Heart left ventricle (tissue), 16 donors: Measurements from ENCODE around the gene P2RX1. TPM values are rescaled to one million over a fixed set of nuclear protein-coding genes. Genes with fewer than 3 reads are reported as not detected.

Experiments
- ATAC-seq, 4 donors: fragments of 200-7000 bp; cut with Tn5 transposase; one replicate each; pipeline ENCODE4 v1.9.1; 2020 to 2022; ENCODE audit warnings: moderate library complexity in 4 of 4, mild to moderate bottlenecking in 3 of 4, moderate number of reproducible peaks in 1 of 4
- DNase-seq, 5 donors: peaks; one replicate each; pipeline ENCODE4 v3.0.0-alpha.2; 2020
- H3K27ac ChIP-seq, 12 donors: fragments of 200-600 bp; sonication (generic) in 4 of 12; one replicate each; pipeline versions ENCODE4 v1.5.0 to v1.8.0; 2016 to 2022; ENCODE audit warnings: mild to moderate bottlenecking in 2 of 12
- H3K27me3 ChIP-seq, 9 donors: fragments of 200-600 bp; sonication (generic) in 2 of 9; one replicate each; pipeline versions ENCODE4 v1.5.1 to v1.8.0; 2016 to 2022; ENCODE audit warnings: mild to moderate bottlenecking in 3 of 9
- H3K36me3 ChIP-seq, 9 donors: fragments of 200-600 bp; sonication (generic) in 2 of 9; one replicate each; pipeline versions ENCODE4 v1.5.0 to v1.8.0; 2018 to 2022; ENCODE audit warnings: mild to moderate bottlenecking in 2 of 9
- H3K4me1 ChIP-seq, 12 donors: fragments of 200-600 bp; sonication (generic) in 4 of 12; one replicate each; pipeline versions ENCODE4 v1.5.0 to v1.8.0; 2016 to 2022; ENCODE audit warnings: mild to moderate bottlenecking in 3 of 12
- H3K4me3 ChIP-seq, 12 donors: fragments of 200-600 bp; sonication (generic) in 4 of 12; one replicate each; pipeline versions ENCODE4 v1.5.0 to v1.8.0; 2017 to 2022; ENCODE audit warnings: mild to moderate bottlenecking in 9 of 12, moderate library complexity in 4 of 12
- H3K9me3 ChIP-seq, 12 donors: fragments of 200-600 bp; sonication (generic) in 4 of 12; one replicate each; pipeline versions ENCODE4 v1.5.0 to v1.8.0; 2016 to 2022; ENCODE audit warnings: mild to moderate bottlenecking in 1 of 12
- POLR2A ChIP-seq, 2 donors: fragments of 450-650 bp; IDR thresholded peaks; one replicate each; pipeline ENCODE4 v1.6.1; 2017; ENCODE audit warnings: antibody characterized with exemption in 2 of 2, mild to moderate bottlenecking in 2 of 2, moderate library complexity in 2 of 2
- WGBS, 4 donors: extraction: QIAGEN DNeasy Blood & Tissue Kit in 2 of 4; methylation state at CpG; one replicate each; pipeline versions ENCODE4 v1.1.5 to v1.1.7; 2013 to 2018; 5-methylcytosine and 5-hydroxymethylcytosine counted together
- intact Hi-C, 10 donors: fragments of 100-400 bp; cut with DNase I; formaldehyde crosslinking; loops; one replicate each; pipeline versions ENCODE4 v1.11.1 to v1.14.2; 2022
- polyA plus RNA-seq, 2 donors: library from polyadenylated mRNA; stranded (reverse); fragments of 200-250 nt; gene quantifications; one replicate each; pipeline ENCODE4 v1.2.3, GENCODE V29; 2013
- total RNA-seq, 9 donors: library from RNA; depleted of rRNA in 2 of 9; stranded (reverse); fragments of >200 nt in 2 of 9; fragmentation: NEBNext Ultra II Directional in 3 of 9; extraction: Animal tissue kit (Norgen Biotek cat#: 25700) in 3 of 9; gene quantifications; one replicate each; pipeline versions ENCODE4 v1.1.0 to v1.2.4, GENCODE V29; 2016 to 2023
- TF ChIP-seq, protein P1 (sequence below), 12 donors: fragments of 200-600 bp; sonication (generic) in 4 of 12; IDR thresholded peaks; one replicate each; pipeline versions ENCODE4 v1.5.0 to v1.8.0; 2018 to 2022; ENCODE audit warnings: antibody characterized with exemption in 12 of 12, mild to moderate bottlenecking in 5 of 12
- donor health status: ischemic (EF 13 %, LVEDD 7.1; RV severe dilation, severe dysfunction).
- donor health status: healthy with polysubstance abuse.
- donor health status: DM: no; HTN: yes; CAD: no.
- donor health status: DM: no; HTN: no; CAD: no.
- donor health status: ischemic (EF 25% LVEDD 6.9; RV normal size, moderate dysfunction).
- donor health status: ischemic (EF 25% LVEDD 5.7; RV mildly dilated, moderate dysfunction).
- donor health status: healthy.
- donor health status: DM: yes; HTN: yes; CAD: no.
- donor health status: ischemic (EF 35%, LVEDD 5.7; RV mildly dilated, moderate dysfunction).
- donor health status: nonischemic (EF 11% LVEDD 7.7; RV severe dilation, severe dysfunction).
- donor health status: DM: yes; HTN: yes; CAD: no.
- donor health status: PGD.
- donor health status: ischemic (EF 29% LVEDD 5.4; RV normal size, mild dysfunction).
- donor health status: nonischemic (EF 23%, LVEDD 6.1; RV moderate dilation, normal function).

Gene P2RX1
- total and polyA plus RNA-seq, 11 donors: 0.19 to 5.5 (median 0.52) TPM

DNA sequence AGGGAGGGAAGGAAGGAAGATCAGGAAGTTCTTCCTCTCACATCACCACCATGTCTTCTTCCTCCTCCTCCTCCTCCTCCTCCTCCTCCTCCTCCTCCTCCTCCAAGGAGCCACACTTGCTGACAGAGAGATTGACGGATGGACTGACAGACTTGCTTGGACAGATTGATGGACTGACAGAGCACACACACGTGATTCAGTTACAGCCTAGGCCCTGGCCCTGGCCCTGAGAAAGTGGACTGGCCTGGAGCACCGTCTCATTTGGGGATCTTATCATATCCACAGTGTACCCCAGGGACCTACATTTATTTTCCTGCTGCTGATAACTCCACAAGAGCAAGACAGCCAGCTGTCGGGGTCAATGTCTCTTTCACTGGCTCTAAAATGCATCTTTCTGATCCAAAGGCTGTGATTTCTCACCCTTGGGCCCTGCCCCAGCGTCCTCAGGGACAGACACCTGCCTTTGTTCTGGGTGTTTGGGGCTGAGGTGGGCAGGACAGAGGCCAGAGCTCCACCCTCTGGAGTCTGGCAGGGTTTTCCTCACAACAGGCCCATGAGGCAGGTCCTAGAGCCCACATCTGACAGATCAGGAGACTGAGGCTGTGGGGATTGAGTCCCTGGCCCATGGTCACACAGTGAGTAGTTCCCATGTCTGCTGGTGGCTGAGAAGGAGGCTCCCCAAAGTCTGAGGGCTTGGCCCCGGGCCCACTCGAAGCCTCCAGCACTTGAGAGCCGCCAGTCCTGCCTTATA is 2.3 kb upstream of the P2RX1 start:
- Histone ChIP-seq H3K9me3 (no peaks in the 10 kb centered on the region), H3K27ac (peak overlapping the region in 11 of 12 donors; percentile 26 to 71 (median 54)), H3K4me3 (no peak overlapping the region), H3K4me1 (peaks cover 3 to 41% (median 33%) of the 10 kb centered on the region in 12 donors), H3K36me3 (no peaks in the 10 kb centered on the region), H3K27me3 (no peaks in the 10 kb centered on the region)
- peak; percentile 1 to 44 (median 32) for ATAC-seq
- 41 to 60% (median 55%) methylated on average over 5 to 8 of the region's 8 CpGs for WGBS, 4 donors
- DNase-seq: peak in 3 of 5 donors; percentile 48 to 72 (median 50)
- intact Hi-C loops: loop anchor here in 5 of 10 donors (5.0 to 10.0 kb wide), 4 partner anchors 84 to 184 kb away; no protein-coding TSS in a partner anchor
- TF ChIP-seq, protein P1, sequence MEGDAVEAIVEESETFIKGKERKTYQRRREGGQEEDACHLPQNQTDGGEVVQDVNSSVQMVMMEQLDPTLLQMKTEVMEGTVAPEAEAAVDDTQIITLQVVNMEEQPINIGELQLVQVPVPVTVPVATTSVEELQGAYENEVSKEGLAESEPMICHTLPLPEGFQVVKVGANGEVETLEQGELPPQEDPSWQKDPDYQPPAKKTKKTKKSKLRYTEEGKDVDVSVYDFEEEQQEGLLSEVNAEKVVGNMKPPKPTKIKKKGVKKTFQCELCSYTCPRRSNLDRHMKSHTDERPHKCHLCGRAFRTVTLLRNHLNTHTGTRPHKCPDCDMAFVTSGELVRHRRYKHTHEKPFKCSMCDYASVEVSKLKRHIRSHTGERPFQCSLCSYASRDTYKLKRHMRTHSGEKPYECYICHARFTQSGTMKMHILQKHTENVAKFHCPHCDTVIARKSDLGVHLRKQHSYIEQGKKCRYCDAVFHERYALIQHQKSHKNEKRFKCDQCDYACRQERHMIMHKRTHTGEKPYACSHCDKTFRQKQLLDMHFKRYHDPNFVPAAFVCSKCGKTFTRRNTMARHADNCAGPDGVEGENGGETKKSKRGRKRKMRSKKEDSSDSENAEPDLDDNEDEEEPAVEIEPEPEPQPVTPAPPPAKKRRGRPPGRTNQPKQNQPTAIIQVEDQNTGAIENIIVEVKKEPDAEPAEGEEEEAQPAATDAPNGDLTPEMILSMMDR (IDR thresholded peaks at IDR 0.05): no peak
- TF ChIP-seq POLR2A (IDR thresholded peaks at IDR 0.05): no peak

DNA sequence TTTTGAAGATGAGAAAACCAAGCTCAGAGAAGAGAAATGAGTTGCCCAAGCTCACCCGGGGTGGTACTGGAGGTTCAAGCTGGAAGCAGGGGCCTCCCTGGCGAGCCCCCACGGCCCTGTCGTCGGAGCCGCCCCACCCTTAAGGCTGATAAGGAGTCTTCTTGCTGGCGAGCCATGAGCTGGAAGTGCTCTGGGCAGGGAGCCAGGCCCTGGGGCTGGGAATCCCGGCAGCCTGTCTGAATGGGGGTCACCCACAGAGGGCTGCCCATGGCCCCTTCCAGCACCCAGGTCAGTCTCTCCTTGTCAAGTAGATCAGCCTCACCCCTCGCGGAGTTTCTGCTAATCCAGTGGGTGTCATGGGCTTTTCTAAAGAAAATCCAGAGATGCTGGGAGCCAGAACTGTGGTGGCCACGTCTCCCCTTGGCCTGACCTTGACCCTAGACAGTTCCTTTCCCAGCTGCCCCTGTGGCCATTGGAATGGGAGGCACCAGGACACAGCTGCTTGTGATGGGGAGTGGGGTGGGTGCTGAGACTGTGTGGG is 1.2 kb upstream of the P2RX1 start:
- intact Hi-C loops: loop anchor here in 5 of 10 donors (5.0 to 10.0 kb wide), 4 partner anchors 85 to 183 kb away; no protein-coding TSS in a partner anchor

DNA sequence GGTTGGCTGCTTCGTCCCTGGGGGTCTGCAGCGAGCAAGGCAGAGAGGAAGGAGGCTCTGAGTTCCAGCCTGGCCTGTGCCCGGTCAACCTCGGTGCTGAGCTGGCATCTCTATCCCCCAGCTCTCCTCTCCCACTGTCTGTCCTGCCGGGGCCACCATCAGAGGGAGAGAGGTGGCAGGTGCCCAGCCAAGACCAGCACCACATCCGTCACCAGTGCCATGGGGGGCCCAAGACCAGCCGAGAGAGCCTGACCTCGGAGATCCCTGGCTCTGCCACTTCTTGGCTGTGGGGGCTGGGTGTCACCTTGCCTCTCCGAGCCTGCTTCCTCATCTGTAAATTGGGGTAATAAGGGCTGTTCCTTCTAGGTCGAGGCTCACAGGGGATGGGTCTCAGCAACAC is 560 bp upstream of the P2RX1 start:
- WGBS, 4 donors: 73 to 100% (median 77%) methylated on average over 2 to 10 of the region's 10 CpGs
- H3K9me3 ChIP-seq: no peaks in the 10 kb centered on the region
- DNase-seq (no peak), ATAC-seq (no peak)
- H3K27me3 ChIP-seq: no peaks in the 10 kb centered on the region
- H3K4me3 ChIP-seq: peak overlapping the region in 1 of 12 donors; percentile 53
- intact Hi-C loops: loop anchor here in 5 of 10 donors (5.0 to 10.0 kb wide), 4 partner anchors 85 to 182 kb away; no protein-coding TSS in a partner anchor
- no peaks in the 10 kb centered on the region for H3K36me3 ChIP-seq
- peak overlapping the region in 5 of 12 donors; percentile 5 to 79 (median 62) for H3K27ac ChIP-seq
- no peak for TF ChIP-seq POLR2A (IDR thresholded peaks at IDR 0.05)
- TF ChIP-seq, protein P1 (IDR thresholded peaks at IDR 0.05): no peak
- peaks cover 3 to 44% (median 34%) of the 10 kb centered on the region in 12 donors for H3K4me1 ChIP-seq

More for the DNA sequence above, 1.2 kb upstream of the P2RX1 start:
- TF ChIP-seq, protein P1 (IDR thresholded peaks at IDR 0.05): no peak
- no peak for TF ChIP-seq POLR2A (IDR thresholded peaks at IDR 0.05)
- 8 to 22% (median 14%) methylated on average over 3 to 11 of the region's 11 CpGs for WGBS, 4 donors
- Histone ChIP-seq H3K4me1 (peaks cover 3 to 44% (median 34%) of the 10 kb centered on the region in 12 donors), H3K27ac (peak overlapping the region in 8 of 12 donors; percentile 4 to 79 (median 45)), H3K27me3 (no peaks in the 10 kb centered on the region), H3K36me3 (no peaks in the 10 kb centered on the region), H3K9me3 (no peaks in the 10 kb centered on the region), H3K4me3 (no peak overlapping the region)
- ATAC-seq (peak in 3 of 4 donors; percentile 32 to 58 (median 48)), DNase-seq (peak; percentile 75 to 88 (median 81))

DNA sequence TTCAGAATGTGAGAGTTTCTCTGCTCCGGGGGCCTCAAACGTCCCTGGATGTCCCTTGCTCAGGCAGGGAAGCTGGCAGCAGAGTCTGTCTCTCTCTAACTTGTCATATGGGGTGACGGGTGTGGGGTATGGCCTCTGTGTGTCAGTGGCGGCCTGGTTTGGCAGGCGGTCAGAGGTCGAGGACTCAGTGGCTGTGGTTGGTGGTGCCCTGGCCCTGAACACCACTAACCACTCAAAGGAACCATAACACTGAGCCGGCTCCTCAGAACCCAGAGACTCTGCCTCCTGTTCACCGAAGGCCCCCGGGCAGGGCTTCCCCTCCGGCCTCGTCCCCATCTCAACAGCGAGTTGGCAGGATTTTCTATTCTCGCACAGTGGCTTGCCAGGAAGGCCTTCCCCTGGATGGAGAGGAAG is 677 bp downstream of the P2RX1 start:
- no peak for DNase-seq
- no peaks in the 10 kb centered on the region for H3K27me3 ChIP-seq
- H3K4me1 ChIP-seq: peaks cover 3 to 54% (median 38%) of the 10 kb centered on the region in 12 donors
- H3K36me3 ChIP-seq: no peaks in the 10 kb centered on the region
- H3K9me3 ChIP-seq: no peaks in the 10 kb centered on the region
- H3K4me3 ChIP-seq: peak overlapping the region in 5 of 12 donors; percentile 1 to 53 (median 18)
- TF ChIP-seq, protein P1 (IDR thresholded peaks at IDR 0.05): no peak
- TF ChIP-seq POLR2A (IDR thresholded peaks at IDR 0.05): no peak
- WGBS, 4 donors: 71 to 83% (median 75%) methylated on average over 12 to 13 of the region's 13 CpGs
- H3K27ac ChIP-seq: peak overlapping the region in 3 of 12 donors; percentile 31 to 79 (median 63)
- intact Hi-C loops: loop anchor here in 5 of 10 donors (5.0 to 10.0 kb wide), 4 partner anchors 87 to 181 kb away; no protein-coding TSS in a partner anchor
- no peak for ATAC-seq
